Left lobe of liver (tissue), 2 donors: Measurements from ENCODE around the gene PKHD1. TPM values are rescaled to one million over a fixed set of nuclear protein-coding genes. Genes with fewer than 3 reads are reported as not detected.
"Not testable (repeated sequence)": the region's sequence is repeated elsewhere in the genome, so short reads cannot be mapped to it uniquely, and the experiment has no call there.

ENCODE experiments used
- ATAC-seq: fragments of 200-7000 bp; cut with Tn5 transposase; one replicate; pipeline ENCODE4 v1.9.1; 2020; ENCODE audit warnings: mild to moderate bottlenecking, moderate library complexity
- DNase-seq: peaks from one replicate; pipeline ENCODE4 v3.0.0-alpha.2; 2020; ENCODE audit warnings: low spot score
- total RNA-seq: library from RNA; stranded (reverse); gene quantifications from one replicate; pipeline ENCODE4 v1.2.1, GENCODE V29; 2021
- donor health status: DM: no; HTN: no; CAD: no; lungs with moderate emphysema.
- donor health status: DM: no; HTN: yes; CAD: no.

The PKHD1 gene
- total RNA-seq, 1 donor from 2014 or later, result 3.0 TPM

DNA sequence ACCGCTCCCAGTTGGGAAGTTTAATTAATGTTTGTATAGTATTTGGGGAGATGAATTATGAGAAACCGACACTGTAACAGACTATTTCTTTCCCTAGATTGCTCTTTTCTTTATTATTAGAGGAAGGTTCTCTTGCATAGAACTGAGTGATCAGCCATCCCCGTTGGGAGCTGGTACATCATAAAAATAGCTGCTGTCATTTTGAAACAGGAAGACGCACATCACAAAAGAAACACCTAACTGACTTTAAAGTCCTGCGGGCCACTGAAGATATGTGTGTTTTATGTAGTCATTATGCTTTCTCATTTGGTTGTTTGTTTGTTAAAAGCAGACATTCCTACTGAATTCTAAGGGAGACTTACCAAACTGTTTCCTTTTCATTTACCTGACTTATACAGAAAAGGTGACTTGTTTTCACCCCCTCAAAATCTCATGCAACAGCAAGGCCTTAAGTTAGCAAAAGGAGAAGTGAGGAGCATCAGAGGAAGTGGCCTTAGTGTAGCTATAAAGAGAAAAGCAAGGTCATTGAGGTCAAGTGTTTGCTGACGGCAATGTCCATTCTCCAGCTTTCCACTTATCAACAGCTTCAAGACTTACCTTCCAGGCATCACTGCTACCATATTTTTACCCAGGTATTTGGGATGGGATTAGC, 91.0 kb downstream of the PKHD1 start:
- ATAC-seq (no peak), DNase-seq (no peak)

GRCh38 chr6:51995214-51995755, 92.1 kb downstream of the PKHD1 start:
- no peak for DNase-seq
- no peak for ATAC-seq

DNA sequence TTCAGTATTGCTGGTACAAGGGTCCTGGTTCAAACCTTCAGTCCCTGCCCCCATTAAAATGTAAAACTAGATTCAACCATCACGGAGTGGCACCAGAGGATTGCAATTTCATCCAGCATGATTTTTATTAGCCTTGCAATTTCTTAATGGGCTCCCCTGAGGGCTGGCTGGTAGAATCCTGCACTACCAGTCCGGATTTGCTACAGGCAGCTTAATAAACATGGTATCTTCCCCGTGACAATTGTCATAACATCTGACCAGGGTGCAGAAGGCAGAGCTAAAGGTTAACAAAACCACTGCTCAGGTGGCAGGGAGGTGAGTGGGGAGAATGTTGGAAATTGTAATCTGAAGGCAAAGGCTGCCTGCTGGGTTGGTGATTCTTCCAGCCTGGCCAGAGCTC, 94.5 kb downstream of the PKHD1 start:
- ATAC-seq, result no peak
- DNase-seq, result no peak

DNA sequence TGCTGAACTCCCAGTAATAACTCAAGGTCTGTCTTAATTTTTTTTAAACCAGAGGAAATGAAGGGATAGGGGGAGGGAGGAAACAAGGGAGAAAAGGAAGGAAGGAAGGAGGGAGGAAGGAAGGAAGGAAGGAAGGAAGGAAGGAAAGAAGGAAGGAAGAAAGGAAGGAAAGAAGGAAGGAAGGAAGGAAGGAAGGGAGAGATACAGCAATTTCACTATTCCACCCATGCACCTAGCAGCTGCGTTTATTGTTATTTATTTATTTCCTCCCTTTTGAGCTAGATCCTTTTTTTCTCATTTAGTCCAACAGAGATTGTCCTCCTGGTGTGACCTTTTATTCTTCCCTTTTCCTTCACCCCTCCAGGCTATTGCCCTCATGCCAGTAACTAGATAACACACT, 97.6 kb downstream of the PKHD1 start:
- DNase-seq (no peak), ATAC-seq (no peak)

DNA sequence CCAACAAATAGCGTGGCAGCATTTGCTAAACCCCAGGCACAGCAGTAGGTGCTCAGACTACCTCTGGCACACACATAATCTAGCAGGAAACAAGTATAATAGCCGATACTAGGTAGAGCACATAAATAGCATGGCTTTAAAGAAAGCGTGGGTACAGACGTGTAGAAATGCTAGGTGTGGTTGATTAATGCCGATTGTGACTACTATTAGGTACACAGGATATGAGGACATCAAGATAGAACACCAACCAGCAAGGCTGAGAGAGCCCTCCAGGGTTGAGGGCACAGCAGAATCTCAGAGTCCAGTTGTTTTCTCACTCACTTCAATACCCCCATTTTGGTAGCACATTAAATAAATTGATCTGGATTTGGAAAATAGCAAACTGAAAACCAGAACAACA, 100.5 kb downstream of the PKHD1 start:
- ATAC-seq (no peak), DNase-seq (no peak)

DNA sequence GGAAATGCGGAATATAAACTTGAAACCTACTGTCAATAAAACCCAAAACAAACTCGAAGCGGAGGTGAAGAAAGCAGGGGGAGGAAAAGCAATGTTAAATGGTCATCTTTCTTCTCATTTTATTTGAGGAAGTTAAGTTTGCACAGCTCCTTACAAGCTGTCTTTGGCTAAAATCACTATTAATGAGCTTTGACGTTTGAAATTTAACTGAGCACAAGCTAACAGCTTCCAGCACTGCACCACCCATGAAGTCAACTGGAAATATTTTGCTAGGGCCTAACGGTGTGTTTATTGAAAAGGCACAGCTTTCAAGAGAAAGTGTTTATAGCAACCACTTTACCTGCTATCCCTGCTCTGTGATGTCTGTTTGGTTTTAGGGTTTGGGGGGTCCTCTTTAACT, 103.8 kb downstream of the PKHD1 start:
- ATAC-seq, result no peak
- DNase-seq, result no peak

- not testable (repeated sequence) for DNase-seq, ATAC-seq
Measured at GRCh38 chr6:51982695-51983094, 104.7 kb downstream of the PKHD1 start.

GRCh38 chr6:51976374-51976773, 111.0 kb downstream of the PKHD1 start:
- DNase-seq (no peak), ATAC-seq (no peak)

DNA sequence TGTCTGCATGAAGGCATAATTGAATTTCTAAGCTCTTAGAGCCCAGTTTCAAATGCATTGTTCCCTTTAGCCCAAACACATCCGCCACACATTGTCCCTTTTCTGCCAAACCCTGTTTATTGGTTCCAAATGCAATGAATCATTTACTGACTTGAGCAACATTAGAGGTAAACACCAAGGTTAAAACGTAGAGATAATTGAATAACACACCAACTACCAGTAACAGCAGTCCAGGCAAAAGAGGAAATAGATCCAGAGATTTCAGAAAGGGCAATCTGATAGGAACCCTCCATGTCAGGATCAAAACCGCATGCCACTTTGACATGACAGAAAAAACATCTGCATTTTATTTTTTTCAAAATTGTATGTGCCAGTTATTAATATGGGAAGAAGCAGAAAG, 114.8 kb downstream of the PKHD1 start:
- DNase-seq (no peak), ATAC-seq (no peak)

- DNase-seq (no peak), ATAC-seq (no peak)
Measured at GRCh38 chr6:51968265-51968664, 119.1 kb downstream of the PKHD1 start.

DNA sequence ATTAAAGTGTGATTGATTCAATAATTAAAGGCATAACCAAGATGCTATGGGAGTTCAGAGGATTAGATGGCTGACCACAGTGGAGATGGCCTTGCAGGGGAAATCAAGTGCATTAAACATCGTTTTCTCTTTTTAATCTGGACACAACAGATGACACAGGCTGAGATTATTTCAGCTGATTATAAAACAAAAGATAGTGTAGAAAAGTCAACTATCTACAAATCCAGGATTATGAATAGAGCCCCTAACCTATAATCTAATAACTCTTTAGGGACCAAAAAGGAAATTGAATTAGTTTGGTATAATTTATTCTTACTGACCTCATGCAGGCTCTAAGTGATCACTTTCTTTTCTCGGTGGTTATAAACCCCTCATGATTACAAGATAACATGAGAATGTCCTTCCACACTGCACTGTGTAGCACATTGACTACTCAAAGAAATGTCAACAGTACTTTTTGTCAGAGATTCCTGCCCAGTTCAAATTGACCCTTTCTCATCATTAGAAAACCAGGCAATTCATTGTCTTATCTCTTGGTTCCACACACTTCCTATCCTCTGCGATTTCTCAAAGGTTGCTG, 122.1 kb downstream of the PKHD1 start:
- ATAC-seq (no peak), DNase-seq (no peak)

DNA sequence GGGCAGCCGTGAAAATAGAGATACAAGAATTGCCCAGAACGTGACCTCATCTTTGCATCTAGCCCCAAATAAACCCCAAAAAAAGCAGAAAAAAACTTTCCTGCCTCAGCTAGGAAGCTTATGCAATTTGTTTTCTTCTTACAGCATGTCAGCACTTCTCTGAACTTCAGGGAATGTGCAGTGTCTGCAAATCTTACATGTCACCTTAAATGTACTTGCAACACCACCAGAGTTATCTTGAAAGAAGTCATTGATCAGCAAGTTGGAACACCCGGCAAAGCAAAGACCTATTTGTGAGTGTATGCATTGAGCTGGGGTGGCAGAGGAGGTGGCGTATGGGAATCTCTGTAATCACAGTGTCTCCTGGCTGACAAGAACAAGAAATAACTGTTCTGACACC, 123.4 kb downstream of the PKHD1 start:
- DNase-seq, result no peak
- no peak for ATAC-seq

- no peak for DNase-seq
- no peak for ATAC-seq
Measured at GRCh38 chr6:51962354-51962753, 125.1 kb downstream of the PKHD1 start.

DNA sequence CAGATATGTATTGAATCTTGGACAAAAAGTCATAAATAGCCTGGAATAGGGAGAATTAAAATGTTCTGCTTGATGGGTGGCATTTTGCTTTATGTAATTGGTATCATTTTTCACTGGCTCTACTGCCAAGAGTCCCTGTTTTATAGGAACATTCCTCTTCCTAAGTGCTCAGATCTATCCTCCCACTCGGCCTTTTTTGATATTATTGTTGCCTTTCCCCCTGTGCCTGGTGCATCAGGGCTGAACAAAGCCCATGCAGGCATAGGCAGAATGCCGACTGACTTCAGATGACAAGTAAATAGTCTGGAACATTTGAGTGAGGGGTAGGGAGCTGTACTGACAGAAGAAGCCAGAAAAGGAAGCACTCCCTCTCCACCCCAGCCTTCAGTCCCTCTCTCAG, 127.0 kb downstream of the PKHD1 start:
- ATAC-seq, result no peak

DNA sequence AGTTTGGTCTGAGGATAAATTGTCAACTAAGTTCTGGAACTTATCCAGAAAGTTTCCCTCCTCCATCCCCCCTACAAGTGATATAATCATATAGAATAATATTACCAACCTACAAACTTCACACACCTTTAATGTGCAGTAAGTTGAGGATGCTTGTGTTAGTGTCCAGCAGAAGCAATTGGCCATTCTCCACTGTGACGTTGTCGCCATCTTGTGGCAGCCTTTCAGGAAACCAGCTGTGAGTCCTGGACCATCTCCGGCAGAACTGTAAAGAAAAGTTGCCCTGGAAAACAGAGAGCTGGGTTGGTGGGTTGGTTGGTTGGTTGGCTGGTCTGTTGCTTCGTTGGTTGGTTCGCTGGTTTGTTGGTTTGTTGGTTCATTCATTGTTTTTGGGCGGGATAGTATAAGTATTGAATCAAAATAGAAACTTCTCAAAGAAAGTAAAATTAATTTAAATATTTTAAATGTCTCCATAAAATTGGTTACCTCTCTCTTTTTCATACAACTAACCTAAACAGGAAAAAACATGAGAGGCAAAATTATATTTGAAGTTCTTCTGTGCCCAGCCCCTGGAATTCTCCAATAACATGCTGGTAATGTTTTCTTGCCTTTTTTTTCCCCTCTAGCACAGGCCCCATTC, 127.5 kb downstream of the PKHD1 start:
- ATAC-seq, result peak; percentile 94

More for the DNA sequence above, 127.0 kb downstream of the PKHD1 start:
- no peak for DNase-seq

GRCh38 chr6:51954681-51955080, 132.7 kb downstream of the PKHD1 start:
- DNase-seq, result no peak
- no peak for ATAC-seq

More for the DNA sequence above, 127.5 kb downstream of the PKHD1 start:
- DNase-seq, result peak; percentile 73

DNA sequence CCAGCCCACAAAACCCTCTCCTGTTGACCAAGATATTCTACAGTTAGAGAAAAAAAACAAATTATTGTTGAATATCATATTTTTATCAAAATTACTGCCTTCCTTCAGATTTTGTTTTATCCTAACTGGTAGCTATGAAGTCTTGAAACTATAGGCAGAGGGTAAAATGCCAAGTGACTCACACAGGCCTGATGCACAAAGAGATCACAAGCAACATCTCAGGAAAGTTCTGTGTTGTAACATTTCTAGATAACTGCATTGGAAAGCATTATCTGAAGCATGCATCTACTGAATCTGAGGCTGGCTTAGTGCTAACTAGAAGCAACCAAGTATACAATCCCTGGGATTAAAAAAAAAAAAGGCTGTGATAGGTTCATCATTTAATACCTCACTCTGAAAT, 134.2 kb downstream of the PKHD1 start:
- ATAC-seq (no peak), DNase-seq (no peak)

DNA sequence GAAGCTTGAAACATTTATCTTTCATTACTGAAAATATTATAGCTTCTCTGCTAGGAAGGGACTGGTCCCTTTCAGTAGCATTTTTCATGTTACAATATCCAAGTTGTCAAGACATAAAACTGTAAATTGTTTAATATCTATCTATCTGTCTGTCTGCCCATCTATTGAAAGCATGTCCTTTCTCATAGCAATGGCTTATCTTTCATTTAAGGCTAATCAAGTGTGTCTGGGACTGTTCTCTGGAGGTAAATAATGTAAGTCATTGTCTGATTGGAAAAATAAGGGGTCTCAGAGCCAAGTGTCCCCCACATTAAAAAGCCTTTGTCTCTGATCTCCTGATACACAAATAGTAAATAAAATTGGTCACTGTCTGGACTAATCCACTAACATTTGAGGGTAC, 135.5 kb downstream of the PKHD1 start:
- DNase-seq (no peak), ATAC-seq (no peak)

DNA sequence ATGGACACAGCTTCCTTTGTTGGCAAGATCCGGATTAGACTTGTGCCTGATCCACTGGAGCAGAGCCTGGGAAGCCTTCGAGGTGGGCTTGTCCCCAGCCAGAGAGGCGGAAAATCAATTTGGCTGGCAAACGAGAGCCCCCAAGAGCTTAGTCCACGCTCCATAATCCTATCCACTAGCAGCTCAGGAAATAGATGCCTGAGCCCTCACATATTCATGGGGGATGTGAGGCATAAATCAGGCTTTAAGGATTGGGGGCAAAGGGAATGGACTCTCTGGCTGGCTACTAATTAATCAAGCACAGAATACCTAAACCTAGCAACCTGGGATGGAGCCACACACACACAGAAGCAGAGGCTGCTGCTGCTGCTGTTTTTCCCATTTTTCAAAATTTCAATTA, 137.9 kb downstream of the PKHD1 start:
- no peak for ATAC-seq
- DNase-seq, result no peak

- not testable (repeated sequence) for ATAC-seq
Measured at GRCh38 chr6:51939695-51940094, 147.7 kb downstream of the PKHD1 start.

DNA sequence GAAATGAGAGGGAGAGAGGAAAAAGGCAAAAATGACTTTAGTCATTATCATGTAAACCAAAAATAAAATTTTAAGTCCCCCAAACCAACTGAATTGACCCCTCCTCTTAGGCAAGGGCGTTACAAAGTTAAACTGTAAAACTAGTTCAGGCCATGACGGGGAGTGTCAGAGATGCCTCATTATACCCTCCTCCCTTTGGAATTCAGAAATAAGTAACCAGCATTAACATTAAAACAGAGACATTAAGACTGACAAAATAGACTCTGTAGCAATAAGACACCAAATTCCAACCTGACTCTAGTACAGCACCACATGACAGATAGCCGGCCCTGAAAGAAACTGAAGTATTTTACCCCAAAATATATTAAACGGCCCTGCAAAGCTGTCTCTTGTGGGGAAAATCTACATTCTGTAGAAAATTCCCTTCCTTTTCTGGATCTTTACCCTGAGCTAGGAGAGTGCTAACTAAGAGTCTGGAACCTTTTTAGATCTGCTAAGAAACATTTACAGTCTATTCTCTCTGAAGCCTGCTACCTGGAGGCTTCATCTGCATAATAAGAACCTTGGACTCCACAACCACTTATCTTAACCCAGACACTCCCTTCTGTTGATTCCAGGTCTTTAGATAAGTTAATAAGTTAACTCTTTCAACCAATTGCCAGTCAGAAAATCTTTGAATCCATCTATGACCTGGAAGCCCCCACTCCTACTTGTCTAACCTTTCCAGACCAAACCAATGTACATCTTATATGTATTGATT, 150.7 kb downstream of the PKHD1 start:
- ATAC-seq (no peak), DNase-seq (no peak)

More at GRCh38 chr6:51939695-51940094, 147.7 kb downstream of the PKHD1 start:
- not testable (repeated sequence) for DNase-seq
